Measurements from ENCODE around the gene ABHD3.
"Not testable (repeated sequence)": the region's sequence is repeated elsewhere in the genome, so short reads cannot be mapped to it uniquely, and the experiment has no call there.

ABHD3 gene

GRCh38 chr18:21701621-21702020 is 3.0 kb downstream of the ABHD3 start:
- Histone ChIP-seq H3K27ac (no peak overlapping the region), H3K9me3 (no peaks in the 10 kb centered on the region), H3K4me3 (ENCODE audit: low read depth in 1 of 2, low read length in 1 of 2) (no peak overlapping the region), H3K36me3 (peaks cover 41% of the 10 kb centered on the region), H3K27me3 (no peaks in the 10 kb centered on the region), H3K4me1 (ENCODE audit: control insufficient read depth in 1 of 2, insufficient read depth in 1 of 2, low read depth in 1 of 2, low read length in 1 of 2) (peaks cover 29 to 41% of the 10 kb centered on the region in 2 experiments)
- no peak for TF ChIP-seq CTCF (IDR thresholded peaks at IDR 0.05)

GRCh38 chr18:21700528-21701075 is 4.0 kb downstream of the ABHD3 start:
- Histone ChIP-seq H3K4me3 (ENCODE audit: low read depth in 1 of 2, low read length in 1 of 2) (no peak overlapping the region), H3K27ac (peak overlapping the region; percentile 73), H3K9me3 (no peaks in the 10 kb centered on the region), H3K4me1 (ENCODE audit: control insufficient read depth in 1 of 2, insufficient read depth in 1 of 2, low read depth in 1 of 2, low read length in 1 of 2) (peaks cover 29 to 41% of the 10 kb centered on the region in 2 experiments), H3K36me3 (peaks cover 48% of the 10 kb centered on the region), H3K27me3 (no peaks in the 10 kb centered on the region)
- no peak for TF ChIP-seq CTCF (IDR thresholded peaks at IDR 0.05)

- H3K27ac ChIP-seq: no peak overlapping the region
- no peaks in the 10 kb centered on the region for H3K27me3 ChIP-seq
- H3K36me3 ChIP-seq: peaks cover 67% of the 10 kb centered on the region
- TF ChIP-seq CTCF (IDR thresholded peaks at IDR 0.05): no peak
- H3K9me3 ChIP-seq: no peaks in the 10 kb centered on the region
- H3K4me3 ChIP-seq (ENCODE audit: low read depth in 1 of 2, low read length in 1 of 2): no peak overlapping the region
- peaks cover 0 to 4% of the 10 kb centered on the region in 2 experiments for H3K4me1 ChIP-seq (ENCODE audit: control insufficient read depth in 1 of 2, insufficient read depth in 1 of 2, low read depth in 1 of 2, low read length in 1 of 2)
Observed at GRCh38 chr18:21693322-21693721, 11.3 kb downstream of the ABHD3 start.

- H3K4me1 ChIP-seq (ENCODE audit: control insufficient read depth in 1 of 2, insufficient read depth in 1 of 2, low read depth in 1 of 2, low read length in 1 of 2): peaks cover 0 to 4% of the 10 kb centered on the region in 2 experiments
- no peak for TF ChIP-seq CTCF (IDR thresholded peaks at IDR 0.05)
- H3K27ac ChIP-seq: no peak overlapping the region
- peaks cover 50% of the 10 kb centered on the region for H3K36me3 ChIP-seq
- H3K9me3 ChIP-seq: no peaks in the 10 kb centered on the region
- no peak overlapping the region for H3K4me3 ChIP-seq (ENCODE audit: low read depth in 1 of 2, low read length in 1 of 2)
- H3K27me3 ChIP-seq: no peaks in the 10 kb centered on the region
Observed at GRCh38 chr18:21689736-21690135, 14.8 kb downstream of the ABHD3 start.

GRCh38 chr18:21686282-21687105 is 18.1 kb downstream of the ABHD3 start:
- Histone ChIP-seq H3K9me3 (no peaks in the 10 kb centered on the region), H3K27ac (peak overlapping the region; percentile 54)
- no peak for TF ChIP-seq CTCF (IDR thresholded peaks at IDR 0.05)

GRCh38 chr18:21685556-21685981 is 19.0 kb downstream of the ABHD3 start:
- not testable (repeated sequence) for H3K27me3 ChIP-seq; H3K9me3 ChIP-seq; H3K4me3 ChIP-seq (ENCODE audit: low read depth in 1 of 2, low read length in 1 of 2); H3K27ac ChIP-seq
- H3K36me3 ChIP-seq: peaks cover 33% of the 10 kb centered on the region
- peaks cover 9 to 22% of the 10 kb centered on the region in 2 experiments for H3K4me1 ChIP-seq (ENCODE audit: control insufficient read depth in 1 of 2, insufficient read depth in 1 of 2, low read depth in 1 of 2, low read length in 1 of 2)

More at GRCh38 chr18:21686282-21687105, 18.1 kb downstream of the ABHD3 start:
- Histone ChIP-seq H3K27me3 (no peaks in the 10 kb centered on the region), H3K4me3 (ENCODE audit: low read depth in 1 of 2, low read length in 1 of 2) (no peak overlapping the region), H3K36me3 (peaks cover 37% of the 10 kb centered on the region), H3K4me1 (ENCODE audit: control insufficient read depth in 1 of 2, insufficient read depth in 1 of 2, low read depth in 1 of 2, low read length in 1 of 2) (peaks cover 9 to 22% of the 10 kb centered on the region in 2 experiments)

All from neutrophil (primary cell).